ENCODE measurements around the gene HSDL1. TPM values are rescaled to one million over a fixed set of nuclear protein-coding genes. Genes with fewer than 3 reads are reported as not detected.
A peak's percentile ranks its signal among the peaks of the same experiment; 100 is the strongest.

Gene HSDL1
- total and polyA plus RNA-seq, 7 donors = 11.7 to 39.3 (median 20.4) TPM

GRCh38 chr16:84082110-84082509 is 62.9 kb downstream of the HSDL1 start:
- Histone ChIP-seq H3K9me3 (no peaks in the 10 kb centered on the region), H3K36me3 (ENCODE audit: insufficient read depth in 1 of 2, low read depth in 1 of 2) (peaks cover 19 to 96% of the 10 kb centered on the region in 2 donors), H3K4me1 (peaks cover 10% of the 10 kb centered on the region), H3K27ac (no peak overlapping the region), H3K4me3 (no peak overlapping the region), H3K27me3 (ENCODE audit: insufficient read depth in 3 of 3, low read length in 2 of 3) (no peaks in the 10 kb centered on the region)
- no peak for DNase-seq
- no peak for TF ChIP-seq CTCF (IDR thresholded peaks at IDR 0.05)
- ATAC-seq = no peak
- intact Hi-C loops (cut with DNase I) = loop anchor here in 1 of 2 donors (2.0 to 5.0 kb wide), 2 partner anchors 105 to 403 kb away; partner anchors contain the start of gene TAF1C
- WGBS, 3 donors = 80 to 90% (median 88%) methylated on average over 6 of the region's 6 CpGs

GRCh38 chr16:84081446-84081989 is 63.5 kb downstream of the HSDL1 start:
- no peak for ATAC-seq
- intact Hi-C loops (cut with DNase I) = loop anchor here in 1 of 2 donors (5.0 kb wide), 1 partner anchor 106 kb away; the partner anchor contains the start of gene TAF1C

GRCh38 chr16:84080813-84081212 is 64.2 kb downstream of the HSDL1 start:
- WGBS, 3 donors = 61 to 72% (median 62%) methylated on average over 6 of the region's 6 CpGs
- no peak overlapping the region for H3K4me3 ChIP-seq
- no peaks in the 10 kb centered on the region for H3K27me3 ChIP-seq (ENCODE audit: insufficient read depth in 3 of 3, low read length in 2 of 3)
- peaks cover 11 to 93% of the 10 kb centered on the region in 2 donors for H3K36me3 ChIP-seq (ENCODE audit: insufficient read depth in 1 of 2, low read depth in 1 of 2)
- ATAC-seq (peak in 1 of 4 donors; percentile 15), DNase-seq (no peak)
- intact Hi-C loops (cut with DNase I) = loop anchor here in 1 of 2 donors (5.0 kb wide), 1 partner anchor 106 kb away; the partner anchor contains the start of gene TAF1C
- H3K4me1 ChIP-seq = peaks cover 10% of the 10 kb centered on the region
- H3K27ac ChIP-seq = peak overlapping the region; percentile 46
- no peak for TF ChIP-seq CTCF (IDR thresholded peaks at IDR 0.05)
- H3K9me3 ChIP-seq = no peaks in the 10 kb centered on the region

More at GRCh38 chr16:84081446-84081989, 63.5 kb downstream of the HSDL1 start:
- H3K9me3 ChIP-seq = no peaks in the 10 kb centered on the region
- H3K27ac ChIP-seq = no peak overlapping the region
- peaks cover 16 to 93% of the 10 kb centered on the region in 2 donors for H3K36me3 ChIP-seq (ENCODE audit: insufficient read depth in 1 of 2, low read depth in 1 of 2)
- H3K4me3 ChIP-seq = no peak overlapping the region
- DNase-seq = no peak
- no peak for TF ChIP-seq CTCF (IDR thresholded peaks at IDR 0.05)
- 85 to 88% (median 85%) methylated on average over 14 of the region's 14 CpGs for WGBS, 3 donors
- H3K27me3 ChIP-seq (ENCODE audit: insufficient read depth in 3 of 3, low read length in 2 of 3) = no peaks in the 10 kb centered on the region
- peaks cover 10% of the 10 kb centered on the region for H3K4me1 ChIP-seq

GRCh38 chr16:84080378-84080777 is 64.6 kb downstream of the HSDL1 start:
- Histone ChIP-seq H3K9me3 (no peaks in the 10 kb centered on the region), H3K36me3 (ENCODE audit: insufficient read depth in 1 of 2, low read depth in 1 of 2) (peaks cover 10 to 94% of the 10 kb centered on the region in 2 donors), H3K4me1 (peaks cover 10% of the 10 kb centered on the region), H3K27ac (peak overlapping the region; percentile 46), H3K27me3 (ENCODE audit: insufficient read depth in 3 of 3, low read length in 2 of 3) (no peaks in the 10 kb centered on the region), H3K4me3 (no peak overlapping the region)
- peak; percentile 48 to 76 for DNase-seq
- no peak for TF ChIP-seq CTCF (IDR thresholded peaks at IDR 0.05)
- 55 to 65% (median 57%) methylated on average over 8 of the region's 8 CpGs for WGBS, 3 donors
- ATAC-seq = peak; percentile 87 to 94 (median 91)
- intact Hi-C loops (cut with DNase I) = loop anchor here in 1 of 2 donors (5.0 kb wide), 1 partner anchor 107 kb away; the partner anchor contains the start of gene TAF1C
